Measurements from ENCODE around the gene FBRS.

FBRS gene

DNA sequence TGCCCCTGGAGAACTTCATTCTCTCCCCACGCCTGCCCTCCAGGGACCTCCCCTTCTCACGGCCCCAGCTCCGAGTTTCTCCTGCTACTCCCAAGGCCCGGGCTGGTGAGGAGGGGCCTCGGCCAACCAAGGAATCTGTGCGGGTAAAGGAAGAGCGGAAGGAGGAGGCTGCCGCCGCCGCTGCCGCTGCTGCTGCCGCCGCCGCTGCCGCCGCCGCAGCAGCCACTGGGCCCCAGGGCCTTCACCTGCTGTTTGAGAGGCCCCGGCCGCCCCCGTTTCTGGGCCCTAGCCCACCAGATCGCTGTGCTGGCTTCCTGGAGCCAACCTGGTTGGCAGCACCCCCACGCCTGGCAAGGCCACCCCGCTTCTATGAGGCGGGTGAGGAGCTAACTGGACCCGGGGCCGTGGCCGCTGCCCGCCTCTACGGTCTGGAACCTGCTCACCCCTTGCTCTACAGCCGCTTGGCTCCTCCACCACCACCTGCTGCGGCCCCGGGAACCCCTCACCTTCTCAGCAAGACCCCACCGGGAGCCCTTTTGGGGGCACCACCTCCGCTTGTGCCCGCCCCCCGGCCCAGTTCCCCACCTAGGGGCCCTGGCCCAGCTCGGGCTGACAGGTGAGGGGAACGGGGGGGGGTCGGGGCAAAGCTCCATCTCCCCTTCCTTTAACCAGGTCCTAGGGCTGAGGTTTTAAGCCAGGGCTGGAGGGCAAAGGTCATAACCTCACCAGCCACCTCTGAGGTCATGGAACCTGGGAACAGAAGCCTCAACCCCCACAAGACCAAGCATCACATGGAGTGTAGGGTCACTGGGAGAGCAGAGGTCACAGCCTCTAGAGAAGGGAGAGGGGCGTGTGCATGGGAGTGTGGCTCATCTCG, 11.0 kb downstream of the FBRS start:
- POLR2A ChIA-PET = interaction anchor here (1.3 kb wide), 1 partner anchor 28 kb away, joined by 3 read pairs; no protein-coding TSS in a partner anchor
- CTCF ChIA-PET = interaction anchor here (0.6 kb wide), 2 partner anchors 24 to 544 kb away, joined by 3 read pairs; no protein-coding TSS in a partner anchor
- Histone ChIP-seq H3K9me3 (ENCODE audit: control insufficient read depth, insufficient read depth, low read depth, low read length) (no peaks in the 10 kb centered on the region), H3K4me1 (ENCODE audit: control insufficient read depth, insufficient read depth, low read length) (no peaks in the 10 kb centered on the region), H3K4me3 (ENCODE audit: low read depth, low read length) (no peak overlapping the region), H3K27ac (ENCODE audit: extremely low read depth, low read depth, low read length) (no peak overlapping the region), H3K36me3 (ENCODE audit: control insufficient read depth in 2 of 2, insufficient read depth in 1 of 2, low read length in 2 of 2) (peaks cover 12 to 66% of the 10 kb centered on the region in 2 experiments; a peak in 2 of 3 replicates)
- TF ChIP-seq ZNF426 (tag by site-specific recombination; IDR thresholded peaks at IDR 0.05) (no peak), GLIS2 (tag by site-specific recombination; IDR thresholded peaks at IDR 0.05) (peak; percentile 46; the same call in 1 of the 2 replicates)

DNA sequence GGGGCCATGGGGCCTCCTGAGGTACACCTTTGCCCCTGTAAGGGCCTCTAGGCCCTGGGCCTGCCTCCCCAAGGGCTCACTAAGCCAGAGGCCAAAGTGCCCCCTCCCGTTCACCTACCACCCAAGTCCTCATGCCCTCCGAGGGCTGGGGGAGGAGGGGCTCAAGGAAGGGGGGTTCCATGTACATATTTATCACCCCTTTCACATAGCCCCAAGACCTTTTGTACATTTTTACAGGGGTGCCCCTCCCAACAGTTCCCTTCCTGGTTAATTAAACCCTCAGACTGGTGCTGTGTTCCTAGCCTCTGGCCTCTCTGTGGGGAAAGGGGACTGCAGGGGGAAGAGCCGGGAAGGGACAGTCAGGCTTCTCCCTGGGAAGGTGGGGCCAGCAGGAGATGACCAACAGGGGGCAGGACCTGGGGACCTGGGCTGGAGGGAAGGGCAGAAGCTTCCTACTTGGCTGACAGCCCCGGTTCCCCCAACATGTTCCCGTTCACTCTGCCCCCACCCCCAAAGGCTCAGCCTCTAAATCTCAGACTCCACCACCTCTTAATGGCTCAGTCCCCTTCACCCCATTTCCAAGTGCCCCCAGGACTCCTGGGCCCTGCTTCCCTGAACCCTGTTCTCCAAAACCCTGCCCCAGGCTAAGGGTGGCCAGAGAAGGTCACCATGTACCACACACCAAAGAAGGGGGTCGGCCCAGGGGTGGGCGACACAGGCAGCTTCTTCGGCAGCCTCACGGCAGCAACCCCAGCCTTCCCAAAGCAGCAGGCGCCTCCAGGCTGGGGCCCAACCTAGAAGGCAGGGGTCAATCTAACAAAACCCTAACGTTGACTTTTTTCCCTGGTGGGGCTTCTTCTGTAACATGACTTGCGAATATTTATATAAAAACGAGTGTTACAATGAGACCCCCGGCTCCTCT, 11.9 kb downstream of the FBRS start:
- H3K9me3 ChIP-seq (ENCODE audit: control insufficient read depth, insufficient read depth, low read depth, low read length) = no peaks in the 10 kb centered on the region
- CTCF ChIA-PET = interaction anchor here (0.6 kb wide), 3 partner anchors 23 to 545 kb away, joined by 3 read pairs; no protein-coding TSS in a partner anchor
- no peaks in the 10 kb centered on the region for H3K4me1 ChIP-seq (ENCODE audit: control insufficient read depth, insufficient read depth, low read length)
- H3K4me3 ChIP-seq (ENCODE audit: low read depth, low read length) = no peak overlapping the region
- no peak for TF ChIP-seq SP7 (tag by site-specific recombination; IDR thresholded peaks at IDR 0.05)
- no peak for TF ChIP-seq ZNF544 (tag by site-specific recombination; IDR thresholded peaks at IDR 0.05)
- 0 out of 2 replicates have a peak, but pooled peaks have one; percentile 11 for TF ChIP-seq ZIC2 (tag by site-specific recombination; IDR thresholded peaks at IDR 0.05)
- TF ChIP-seq FEZF1 (tag by site-specific recombination; IDR thresholded peaks at IDR 0.05) = no peak
- POLR2A ChIA-PET = no interaction called here
- H3K27ac ChIP-seq (ENCODE audit: extremely low read depth, low read depth, low read length) = no peak overlapping the region
- H3K36me3 ChIP-seq (ENCODE audit: control insufficient read depth in 2 of 2, insufficient read depth in 1 of 2, low read length in 2 of 2) = peaks cover 8 to 58% of the 10 kb centered on the region in 2 experiments; a peak in 2 of 3 replicates

DNA sequence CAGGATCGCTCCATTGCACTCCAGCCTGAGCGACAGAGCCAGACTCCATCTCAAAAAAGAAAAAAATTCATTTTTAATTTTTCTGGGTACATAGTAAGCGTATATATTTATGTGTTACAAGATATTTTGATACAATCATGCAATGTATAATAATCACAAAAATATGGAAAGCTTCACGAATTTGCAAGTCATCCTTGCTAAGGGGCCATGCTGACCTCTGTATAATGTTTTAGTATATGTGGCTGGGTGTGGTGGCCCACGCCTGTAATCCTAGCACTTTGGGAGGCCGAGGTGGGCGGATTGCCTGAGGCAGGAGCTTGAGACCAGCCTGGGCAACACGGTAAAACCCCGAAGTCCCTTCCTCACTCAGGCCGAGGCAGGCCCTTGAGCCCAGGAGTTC, 16.9 kb downstream of the FBRS start:
- ChIA-PET CTCF (interaction anchor here (0.7 kb wide), 1 partner anchor 16 kb away, joined by 3 read pairs; no protein-coding TSS in a partner anchor), POLR2A (interaction anchor here (0.9 to 1.2 kb wide), 2 partner anchors 11 to 23 kb away, joined by 3 read pairs; no protein-coding TSS in a partner anchor)
- Histone ChIP-seq H3K36me3 (ENCODE audit: control insufficient read depth in 2 of 2, insufficient read depth in 1 of 2, low read length in 2 of 2) (peaks cover 0 to 9% of the 10 kb centered on the region in 2 experiments; a peak in 2 of 3 replicates), H3K27ac (ENCODE audit: extremely low read depth, low read depth, low read length) (no peak overlapping the region), H3K9me3 (ENCODE audit: control insufficient read depth, insufficient read depth, low read depth, low read length) (no peaks in the 10 kb centered on the region), H3K4me1 (ENCODE audit: control insufficient read depth, insufficient read depth, low read length) (no peaks in the 10 kb centered on the region), H3K4me3 (ENCODE audit: low read depth, low read length) (no peak overlapping the region)
- TF ChIP-seq ZNF473 (tag by site-specific recombination; IDR thresholded peaks at IDR 0.05) (no peak), ZNF19 (tag by site-specific recombination; IDR thresholded peaks at IDR 0.05; ENCODE audit: low read depth) (no peak), EGR2 (tag by site-specific recombination; IDR thresholded peaks at IDR 0.05; ENCODE audit: low read depth) (0 out of 2 replicates have a peak, but pooled peaks have one; percentile 13), ZNF830 (tag by site-specific recombination; IDR thresholded peaks at IDR 0.05; ENCODE audit: low read depth) (no peak), ZFP41 (tag by site-specific recombination; IDR thresholded peaks at IDR 0.05; ENCODE audit: borderline replicate concordance) (no peak)

DNA sequence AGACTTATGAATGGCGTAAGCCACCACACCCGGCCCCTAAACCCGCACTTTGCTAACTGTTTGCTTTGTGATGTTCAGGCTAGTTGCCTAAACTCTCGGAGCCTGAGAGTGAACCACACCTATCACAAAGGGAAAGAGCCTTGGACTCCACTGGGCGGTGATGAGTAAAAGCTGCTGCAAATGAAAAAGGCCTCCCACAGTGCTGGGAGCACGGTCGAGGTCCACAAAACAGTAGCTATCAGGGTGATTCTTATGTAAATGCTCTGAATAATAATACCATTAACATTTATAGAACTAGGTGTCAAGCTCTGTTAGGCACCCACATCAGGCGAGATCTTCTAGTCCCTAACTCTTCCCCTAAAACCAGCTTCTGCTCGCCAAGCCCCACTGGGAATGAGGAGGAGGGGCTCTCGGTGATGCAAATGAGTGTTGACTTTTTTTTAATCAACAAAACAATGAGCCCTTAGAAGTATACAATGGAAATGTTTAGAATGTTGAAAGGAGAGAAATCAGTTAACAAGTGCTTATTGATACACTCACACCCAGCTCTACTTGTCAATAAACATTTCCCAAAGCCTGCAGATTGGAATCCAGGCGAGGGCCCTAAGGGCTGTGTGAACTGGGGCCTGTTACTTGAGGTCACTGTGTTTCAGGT, 19.8 kb downstream of the FBRS start:
- H3K4me1 ChIP-seq (ENCODE audit: control insufficient read depth, insufficient read depth, low read length) = no peaks in the 10 kb centered on the region
- ChIA-PET CTCF (interaction anchor here (1.0 to 4.0 kb wide), 2 partner anchors 16 to 136 kb away, joined by 4 to 28 read pairs; no protein-coding TSS in a partner anchor), POLR2A (interaction anchor here (0.6 to 1.2 kb wide), 4 partner anchors 14 to 154 kb away, joined by 3 to 4 read pairs (median 3); no protein-coding TSS in a partner anchor)
- no peak overlapping the region for H3K4me3 ChIP-seq (ENCODE audit: low read depth, low read length)
- no peaks in the 10 kb centered on the region for H3K36me3 ChIP-seq (ENCODE audit: control insufficient read depth in 2 of 2, insufficient read depth in 1 of 2, low read length in 2 of 2)
- H3K27ac ChIP-seq (ENCODE audit: extremely low read depth, low read depth, low read length) = no peak overlapping the region
- H3K9me3 ChIP-seq (ENCODE audit: control insufficient read depth, insufficient read depth, low read depth, low read length) = no peaks in the 10 kb centered on the region
- TF ChIP-seq ZBTB7A (tag by site-specific recombination; IDR thresholded peaks at IDR 0.05; ENCODE audit: low read depth) (no peak), ZNF558 (tag by site-specific recombination; IDR thresholded peaks at IDR 0.05) (no peak), ZNF585B (tag by site-specific recombination; IDR thresholded peaks at IDR 0.05) (no peak), MZF1 (tag by site-specific recombination; IDR thresholded peaks at IDR 0.05; ENCODE audit: borderline replicate concordance) (no peak), ZNF169 (tag by site-specific recombination; IDR thresholded peaks at IDR 0.05) (no peak), ZNF174 (tag by site-specific recombination; IDR thresholded peaks at IDR 0.05) (no peak), ZNF37A (tag by site-specific recombination; IDR thresholded peaks at IDR 0.05) (no peak), ZNF133 (tag by site-specific recombination; IDR thresholded peaks at IDR 0.05) (no peak)
- TF ChIP-seq, protein P1, sequence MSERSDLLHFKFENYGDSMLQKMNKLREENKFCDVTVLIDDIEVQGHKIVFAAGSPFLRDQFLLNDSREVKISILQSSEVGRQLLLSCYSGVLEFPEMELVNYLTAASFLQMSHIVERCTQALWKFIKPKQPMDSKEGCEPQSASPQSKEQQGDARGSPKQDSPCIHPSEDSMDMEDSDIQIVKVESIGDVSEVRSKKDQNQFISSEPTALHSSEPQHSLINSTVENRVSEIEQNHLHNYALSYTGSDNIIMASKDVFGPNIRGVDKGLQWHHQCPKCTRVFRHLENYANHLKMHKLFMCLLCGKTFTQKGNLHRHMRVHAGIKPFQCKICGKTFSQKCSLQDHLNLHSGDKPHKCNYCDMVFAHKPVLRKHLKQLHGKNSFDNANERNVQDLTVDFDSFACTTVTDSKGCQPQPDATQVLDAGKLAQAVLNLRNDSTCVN (tag by site-specific recombination; optimal IDR thresholded peaks at IDR 0.05) = no peak
- TF ChIP-seq, protein P2, sequence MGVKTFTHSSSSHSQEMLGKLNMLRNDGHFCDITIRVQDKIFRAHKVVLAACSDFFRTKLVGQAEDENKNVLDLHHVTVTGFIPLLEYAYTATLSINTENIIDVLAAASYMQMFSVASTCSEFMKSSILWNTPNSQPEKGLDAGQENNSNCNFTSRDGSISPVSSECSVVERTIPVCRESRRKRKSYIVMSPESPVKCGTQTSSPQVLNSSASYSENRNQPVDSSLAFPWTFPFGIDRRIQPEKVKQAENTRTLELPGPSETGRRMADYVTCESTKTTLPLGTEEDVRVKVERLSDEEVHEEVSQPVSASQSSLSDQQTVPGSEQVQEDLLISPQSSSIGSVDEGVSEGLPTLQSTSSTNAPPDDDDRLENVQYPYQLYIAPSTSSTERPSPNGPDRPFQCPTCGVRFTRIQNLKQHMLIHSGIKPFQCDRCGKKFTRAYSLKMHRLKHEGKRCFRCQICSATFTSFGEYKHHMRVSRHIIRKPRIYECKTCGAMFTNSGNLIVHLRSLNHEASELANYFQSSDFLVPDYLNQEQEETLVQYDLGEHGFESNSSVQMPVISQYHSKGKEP (tag by site-specific recombination; IDR thresholded peaks at IDR 0.05) = no peak

Measured in HEK293 (cell line).